ENCODE data around the gene RAB38. TPM values are rescaled to one million over a fixed set of nuclear protein-coding genes. Genes with fewer than 3 reads are reported as not detected.

The RAB38 gene
- total RNA-seq, 1 donor from 2014 or later: 24.1 TPM

DNA sequence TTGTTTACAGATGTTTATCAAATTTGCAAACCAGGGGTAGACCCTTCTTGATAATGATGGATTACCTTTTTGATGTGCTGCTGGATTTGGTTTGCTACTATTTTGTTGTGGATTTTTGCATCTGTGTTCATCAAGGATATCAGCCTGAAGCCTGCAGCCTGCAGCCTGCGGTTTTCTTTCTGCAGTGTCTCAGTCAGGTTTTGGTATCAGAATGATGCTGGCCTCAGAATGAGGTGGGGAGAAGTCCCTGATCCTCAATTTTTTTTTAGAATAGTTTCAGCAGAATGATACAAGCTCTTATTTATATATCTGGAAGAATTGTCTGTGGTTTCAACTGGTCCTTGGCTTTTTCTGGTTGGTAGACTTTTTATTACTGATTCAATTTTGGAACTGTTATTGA is 19.7 kb upstream of the RAB38 start:
- Histone ChIP-seq H3K27ac (no peak overlapping the region), H3K36me3 (no peaks in the 10 kb centered on the region), H3K27me3 (no peaks in the 10 kb centered on the region), H3K9me3 (no peaks in the 10 kb centered on the region), H3K4me1 (no peaks in the 10 kb centered on the region), H3K4me3 (no peak overlapping the region)
- intact Hi-C loops (cut with DNase I): no loop called here
- TF ChIP-seq, protein P1, sequence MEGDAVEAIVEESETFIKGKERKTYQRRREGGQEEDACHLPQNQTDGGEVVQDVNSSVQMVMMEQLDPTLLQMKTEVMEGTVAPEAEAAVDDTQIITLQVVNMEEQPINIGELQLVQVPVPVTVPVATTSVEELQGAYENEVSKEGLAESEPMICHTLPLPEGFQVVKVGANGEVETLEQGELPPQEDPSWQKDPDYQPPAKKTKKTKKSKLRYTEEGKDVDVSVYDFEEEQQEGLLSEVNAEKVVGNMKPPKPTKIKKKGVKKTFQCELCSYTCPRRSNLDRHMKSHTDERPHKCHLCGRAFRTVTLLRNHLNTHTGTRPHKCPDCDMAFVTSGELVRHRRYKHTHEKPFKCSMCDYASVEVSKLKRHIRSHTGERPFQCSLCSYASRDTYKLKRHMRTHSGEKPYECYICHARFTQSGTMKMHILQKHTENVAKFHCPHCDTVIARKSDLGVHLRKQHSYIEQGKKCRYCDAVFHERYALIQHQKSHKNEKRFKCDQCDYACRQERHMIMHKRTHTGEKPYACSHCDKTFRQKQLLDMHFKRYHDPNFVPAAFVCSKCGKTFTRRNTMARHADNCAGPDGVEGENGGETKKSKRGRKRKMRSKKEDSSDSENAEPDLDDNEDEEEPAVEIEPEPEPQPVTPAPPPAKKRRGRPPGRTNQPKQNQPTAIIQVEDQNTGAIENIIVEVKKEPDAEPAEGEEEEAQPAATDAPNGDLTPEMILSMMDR (IDR thresholded peaks at IDR 0.05): no peak
- no peak for TF ChIP-seq POLR2AphosphoS5 (IDR thresholded peaks at IDR 0.05; ENCODE audit: insufficient read depth in 1 of 2, low read depth in 1 of 2)
- no peak for TF ChIP-seq POLR2A (IDR thresholded peaks at IDR 0.05)
- no peak for DNase-seq (ENCODE audit: extremely low spot score in 2 of 2)

DNA sequence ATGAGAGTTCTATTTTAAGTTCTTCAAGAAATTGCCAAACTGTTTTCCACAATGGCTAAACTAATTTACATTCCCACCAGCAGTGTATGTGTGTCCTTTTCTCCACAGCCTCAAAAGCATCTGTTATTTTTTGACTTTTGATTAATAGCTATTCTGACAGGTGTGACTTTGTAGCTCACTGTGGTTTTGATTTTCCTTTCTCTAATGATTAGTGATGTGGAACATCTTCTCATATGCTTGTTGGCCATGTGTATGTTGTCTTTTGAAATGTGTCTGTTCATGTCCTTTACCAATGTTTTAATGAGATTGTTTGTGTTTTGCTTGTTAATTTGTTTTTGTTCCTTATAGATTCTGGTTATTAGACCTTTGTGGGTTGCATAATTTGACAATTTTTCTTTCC is 18.0 kb upstream of the RAB38 start:
- Histone ChIP-seq H3K27me3 (no peaks in the 10 kb centered on the region), H3K36me3 (no peaks in the 10 kb centered on the region), H3K4me1 (no peaks in the 10 kb centered on the region), H3K4me3 (no peak overlapping the region), H3K9me3 (no peaks in the 10 kb centered on the region), H3K27ac (no peak overlapping the region)
- intact Hi-C loops (cut with DNase I): no loop called here
- no peak for TF ChIP-seq POLR2AphosphoS5 (IDR thresholded peaks at IDR 0.05; ENCODE audit: insufficient read depth in 1 of 2, low read depth in 1 of 2)
- TF ChIP-seq, protein P1 (IDR thresholded peaks at IDR 0.05): no peak
- TF ChIP-seq POLR2A (IDR thresholded peaks at IDR 0.05): no peak
- no peak for DNase-seq (ENCODE audit: extremely low spot score in 2 of 2)

DNA sequence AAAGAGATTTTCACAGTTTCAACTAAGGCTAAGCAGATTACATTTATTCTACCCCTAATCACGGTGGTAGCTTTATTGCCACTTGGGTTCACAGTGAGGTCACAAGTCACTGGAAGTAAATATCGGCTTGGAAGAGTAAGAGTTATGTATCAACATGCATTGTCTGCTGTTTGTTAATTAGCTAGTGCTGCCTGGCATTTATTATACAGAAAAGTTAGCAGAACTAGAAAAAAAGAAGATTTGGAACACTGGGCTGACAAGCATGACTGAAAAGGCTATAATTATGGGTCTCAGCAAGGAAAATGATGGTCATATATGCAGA is 13.7 kb upstream of the RAB38 start:
- no peak for DNase-seq (ENCODE audit: extremely low spot score in 2 of 2)
- H3K36me3 ChIP-seq: no peaks in the 10 kb centered on the region
- no peaks in the 10 kb centered on the region for H3K9me3 ChIP-seq
- intact Hi-C loops (cut with DNase I): no loop called here
- no peaks in the 10 kb centered on the region for H3K4me1 ChIP-seq
- TF ChIP-seq POLR2A (IDR thresholded peaks at IDR 0.05): no peak
- no peak for TF ChIP-seq POLR2AphosphoS5 (IDR thresholded peaks at IDR 0.05; ENCODE audit: insufficient read depth in 1 of 2, low read depth in 1 of 2)
- TF ChIP-seq, protein P1 (IDR thresholded peaks at IDR 0.05): no peak
- no peak overlapping the region for H3K27ac ChIP-seq
- no peak overlapping the region for H3K4me3 ChIP-seq
- no peaks in the 10 kb centered on the region for H3K27me3 ChIP-seq

DNA sequence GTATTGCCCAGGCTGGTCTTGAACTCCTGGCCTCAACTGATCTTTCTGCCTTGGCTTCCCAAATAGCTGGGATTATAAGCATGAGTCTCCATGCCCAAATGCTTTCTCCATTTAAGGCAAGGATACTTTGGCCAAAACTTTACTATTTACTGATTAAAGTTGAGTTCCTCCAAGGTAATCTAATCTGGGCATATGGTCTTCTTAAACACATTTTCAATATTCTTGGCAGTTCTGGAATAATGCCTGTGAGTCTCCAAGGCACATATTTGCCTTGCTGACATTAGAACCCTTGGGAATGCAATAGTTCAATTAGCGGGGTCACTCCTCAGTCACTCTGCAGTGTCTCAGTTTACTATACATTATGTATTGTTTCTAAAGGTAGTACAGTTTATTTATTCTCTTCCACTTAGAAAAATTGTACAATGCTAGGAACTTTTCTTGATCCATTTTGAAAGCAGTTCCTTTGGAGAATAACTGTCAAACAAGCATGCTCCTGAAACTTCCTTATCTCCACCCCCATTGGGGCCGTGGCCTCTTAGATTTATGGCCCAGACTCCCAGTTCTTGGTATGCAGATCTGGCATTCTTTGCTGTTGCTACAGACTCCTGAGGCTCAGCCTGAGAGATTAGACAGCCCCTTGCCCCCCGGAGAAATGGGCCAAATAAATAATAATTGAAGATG is 13.1 kb upstream of the RAB38 start:
- intact Hi-C loops (cut with DNase I): no loop called here
- Histone ChIP-seq H3K9me3 (no peaks in the 10 kb centered on the region), H3K27me3 (no peaks in the 10 kb centered on the region), H3K27ac (no peak overlapping the region), H3K36me3 (no peaks in the 10 kb centered on the region), H3K4me3 (no peak overlapping the region), H3K4me1 (no peaks in the 10 kb centered on the region)
- DNase-seq (ENCODE audit: extremely low spot score in 2 of 2): no peak
- TF ChIP-seq POLR2AphosphoS5 (IDR thresholded peaks at IDR 0.05; ENCODE audit: insufficient read depth in 1 of 2, low read depth in 1 of 2) (no peak), POLR2A (IDR thresholded peaks at IDR 0.05) (no peak)
- TF ChIP-seq, protein P1 (IDR thresholded peaks at IDR 0.05): no peak

DNA sequence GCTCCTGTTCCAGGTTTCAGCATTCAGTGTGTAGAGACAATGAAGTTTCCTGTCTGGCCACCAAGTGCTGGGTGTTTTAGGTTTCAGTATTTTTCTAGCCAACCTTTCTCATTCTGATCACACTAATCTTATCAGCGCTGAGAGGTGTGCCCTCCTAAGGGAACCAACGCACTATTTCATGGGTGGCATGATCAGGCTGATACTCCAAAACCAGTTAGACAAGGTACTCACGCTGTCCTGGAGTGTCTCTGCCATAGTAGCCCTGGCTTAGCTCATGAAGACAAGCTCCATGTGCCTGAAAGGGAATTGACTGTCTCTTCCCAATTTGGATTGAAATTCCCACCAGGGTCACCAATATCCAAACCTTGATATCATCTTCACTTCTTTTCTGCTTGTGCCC is 8.0 kb upstream of the RAB38 start:
- no peak for TF ChIP-seq POLR2A (IDR thresholded peaks at IDR 0.05)
- peak in 1 of 2 donors; percentile 39 for TF ChIP-seq POLR2AphosphoS5 (IDR thresholded peaks at IDR 0.05; ENCODE audit: insufficient read depth in 1 of 2, low read depth in 1 of 2)
- Histone ChIP-seq H3K9me3 (no peaks in the 10 kb centered on the region), H3K27ac (no peak overlapping the region), H3K4me3 (no peak overlapping the region), H3K36me3 (no peaks in the 10 kb centered on the region), H3K4me1 (peaks cover 17% of the 10 kb centered on the region), H3K27me3 (no peaks in the 10 kb centered on the region)
- intact Hi-C loops (cut with DNase I): no loop called here
- no peak for DNase-seq (ENCODE audit: extremely low spot score in 2 of 2)

Measured in vagina (tissue), 2 donors.